Stomach (tissue), 9 donors: ENCODE data around the gene IER5. TPM values are rescaled to one million over a fixed set of nuclear protein-coding genes. Genes with fewer than 3 reads are reported as not detected.

ENCODE experiments used
- DNase-seq, 2 donors: peaks; one replicate each; pipeline versions ENCODE4 v3.0.0 to v3.0.0-alpha.2; 2013 to 2019
- H3K27ac ChIP-seq, 5 donors: fragments of 200-600 bp in 4 of 5; sonication (generic) in 4 of 5; one replicate each; pipeline ENCODE4 v1.5.1; 2013 to 2019; ENCODE audit warnings: mild to moderate bottlenecking in 1 of 5, moderate library complexity in 1 of 5
- H3K27me3 ChIP-seq, 3 donors: fragments of 200-600 bp; sonication (generic); one replicate each; pipeline ENCODE4 v1.5.1; 2017 to 2019; ENCODE audit warnings: mixed run types in 1 of 3
- H3K36me3 ChIP-seq, 4 donors: fragments of 200-600 bp; sonication (generic); 1 replicate in 3 of 4; 2 replicates in 1 of 4; pipeline ENCODE4 v1.5.1; 2016 to 2019
- H3K4me1 ChIP-seq, 4 donors: fragments of 200-600 bp; sonication (generic); one replicate each; pipeline ENCODE4 v1.5.1; 2016 to 2019
- H3K4me3 ChIP-seq, 4 donors: fragments of 200-600 bp; sonication (generic) in 3 of 4; one replicate each; pipeline ENCODE4 v1.5.1; 2016 to 2019; ENCODE audit warnings: mild to moderate bottlenecking in 1 of 4
- H3K9me3 ChIP-seq, 4 donors: fragments of 200-600 bp; sonication (generic); one replicate each; pipeline ENCODE4 v1.5.1; 2016 to 2019
- EP300 ChIP-seq: sonication (generic); formaldehyde crosslinking; IDR thresholded peaks from one replicate; pipeline ENCODE4 v1.6.1; 2017; ENCODE audit warnings: antibody characterized with exemption
- POLR2A ChIP-seq, 4 donors: fragments of 450-650 bp; IDR thresholded peaks; one replicate each; pipeline ENCODE4 v1.6.1; 2016; ENCODE audit warnings: antibody characterized with exemption in 4 of 4, control low read depth in 2 of 4, mild to moderate bottlenecking in 1 of 4, moderate library complexity in 1 of 4
- POLR2AphosphoS5 ChIP-seq, 3 donors: sonication (generic); formaldehyde crosslinking; IDR thresholded peaks; one replicate each; pipeline ENCODE4 v1.6.1; 2016; ENCODE audit warnings: antibody characterized with exemption in 3 of 3
- WGBS, 5 donors: extraction: QIAGEN DNeasy Blood & Tissue Kit in 3 of 5; methylation state at CpG; one replicate each; pipeline versions ENCODE4 v1.1.5 to v1.1.7; 2013 to 2018; 5-methylcytosine and 5-hydroxymethylcytosine counted together
- intact Hi-C: fragments of 100-400 bp; cut with DNase I; formaldehyde crosslinking; loops from one replicate; pipeline ENCODE4 v1.15.1; 2023; ENCODE audit warnings: low total_unique reads
- polyA plus RNA-seq, 3 donors: library from polyadenylated mRNA; stranded (reverse); fragments of 200-250 nt; gene quantifications; one replicate each; pipeline ENCODE4 v1.2.3, GENCODE V29; 2013
- total RNA-seq, 5 donors: library from RNA; depleted of rRNA; stranded (reverse); fragments of >200 nt; gene quantifications; one replicate each; pipeline versions ENCODE4 v1.1.0 to v1.2.3, GENCODE V29; 2014 to 2016
- TF ChIP-seq, protein P1 (sequence below), 7 experiments: fragments of 450-650 bp in 4 of 7; fragments of 200-600 bp in 3 of 7; sonication (generic) in 3 of 7; IDR thresholded peaks; one replicate each; pipeline ENCODE4 v1.5.1; 2016 to 2019; ENCODE audit warnings: antibody characterized with exemption in 7 of 7, control low read depth in 2 of 7, mild to moderate bottlenecking in 1 of 7
- donor health status: healthy with polysubstance abuse.
- donor health status: Bipolar disorder and iron deficiency.
- donor health status: healthy.

IER5 gene
- total and polyA plus RNA-seq, 8 donors = 1.2 to 33.3 (median 10.2) TPM

DNA sequence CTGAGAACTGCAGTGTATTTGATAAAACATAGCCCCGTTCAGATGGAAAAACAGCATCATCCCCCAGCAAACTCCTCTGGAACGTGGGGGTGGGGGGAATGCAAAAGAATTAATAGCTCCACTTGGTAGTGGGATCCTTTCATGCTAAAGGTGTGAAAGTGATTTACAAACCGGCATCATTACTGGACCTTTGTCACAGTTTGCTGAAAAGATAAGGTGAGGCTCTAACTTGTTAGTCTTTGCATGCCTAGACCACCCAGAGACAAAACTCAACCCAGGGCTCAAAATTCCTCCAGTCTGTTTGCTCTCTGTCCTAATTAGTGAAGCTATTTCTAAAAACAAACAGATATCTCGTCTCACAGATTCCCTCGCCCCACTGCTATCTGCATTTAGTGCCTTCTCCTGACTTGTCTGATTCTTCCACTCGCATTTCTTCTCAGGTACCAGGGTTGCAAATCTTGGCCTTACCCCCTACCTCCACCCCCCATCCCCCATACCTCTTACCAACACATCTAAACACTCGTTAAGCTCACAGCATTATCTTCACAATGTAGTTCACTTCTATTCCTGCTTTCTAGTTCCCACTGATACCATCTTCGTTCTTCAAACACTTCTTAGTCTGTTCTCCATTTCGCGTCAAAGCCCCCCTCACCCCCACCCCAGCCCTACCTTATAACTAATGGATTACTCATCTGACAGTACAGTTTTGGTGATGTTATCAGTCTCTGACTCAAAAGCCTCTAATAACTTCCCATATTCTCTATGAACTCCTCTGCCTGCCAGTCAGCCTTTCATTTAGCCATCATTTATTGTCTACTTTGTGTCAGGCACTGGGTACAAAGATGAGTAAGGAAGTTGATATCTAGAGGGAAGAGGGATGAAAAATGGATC, 11.8 kb downstream of the IER5 start:
- H3K27me3 ChIP-seq = no peaks in the 10 kb centered on the region
- H3K4me1 ChIP-seq = peaks cover 6 to 69% (median 40%) of the 10 kb centered on the region in 4 donors
- intact Hi-C loops = no loop called here
- peak overlapping the region in 1 of 5 donors; percentile 32 for H3K27ac ChIP-seq
- no peak for DNase-seq
- H3K4me3 ChIP-seq = no peak overlapping the region
- 26 to 45% (median 40%) methylated on average over 10 of the region's 10 CpGs for WGBS, 5 donors
- no peaks in the 10 kb centered on the region for H3K36me3 ChIP-seq
- H3K9me3 ChIP-seq = no peaks in the 10 kb centered on the region
- TF ChIP-seq POLR2AphosphoS5 (IDR thresholded peaks at IDR 0.05) (no peak), POLR2A (IDR thresholded peaks at IDR 0.05) (no peak), EP300 (no peak)
- TF ChIP-seq, protein P1, sequence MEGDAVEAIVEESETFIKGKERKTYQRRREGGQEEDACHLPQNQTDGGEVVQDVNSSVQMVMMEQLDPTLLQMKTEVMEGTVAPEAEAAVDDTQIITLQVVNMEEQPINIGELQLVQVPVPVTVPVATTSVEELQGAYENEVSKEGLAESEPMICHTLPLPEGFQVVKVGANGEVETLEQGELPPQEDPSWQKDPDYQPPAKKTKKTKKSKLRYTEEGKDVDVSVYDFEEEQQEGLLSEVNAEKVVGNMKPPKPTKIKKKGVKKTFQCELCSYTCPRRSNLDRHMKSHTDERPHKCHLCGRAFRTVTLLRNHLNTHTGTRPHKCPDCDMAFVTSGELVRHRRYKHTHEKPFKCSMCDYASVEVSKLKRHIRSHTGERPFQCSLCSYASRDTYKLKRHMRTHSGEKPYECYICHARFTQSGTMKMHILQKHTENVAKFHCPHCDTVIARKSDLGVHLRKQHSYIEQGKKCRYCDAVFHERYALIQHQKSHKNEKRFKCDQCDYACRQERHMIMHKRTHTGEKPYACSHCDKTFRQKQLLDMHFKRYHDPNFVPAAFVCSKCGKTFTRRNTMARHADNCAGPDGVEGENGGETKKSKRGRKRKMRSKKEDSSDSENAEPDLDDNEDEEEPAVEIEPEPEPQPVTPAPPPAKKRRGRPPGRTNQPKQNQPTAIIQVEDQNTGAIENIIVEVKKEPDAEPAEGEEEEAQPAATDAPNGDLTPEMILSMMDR (IDR thresholded peaks at IDR 0.05) = no peak

- peak overlapping the region in 1 of 5 donors; percentile 38 for H3K27ac ChIP-seq
- peaks cover 10 to 70% (median 42%) of the 10 kb centered on the region in 4 donors for H3K4me1 ChIP-seq
- intact Hi-C loops = no loop called here
- WGBS, 5 donors = 83 to 95% (median 89%) methylated on average over 4 of the region's 4 CpGs
- H3K9me3 ChIP-seq = no peaks in the 10 kb centered on the region
- no peaks in the 10 kb centered on the region for H3K27me3 ChIP-seq
- no peaks in the 10 kb centered on the region for H3K36me3 ChIP-seq
- TF ChIP-seq POLR2A (IDR thresholded peaks at IDR 0.05) (no peak), POLR2AphosphoS5 (IDR thresholded peaks at IDR 0.05) (no peak), EP300 (no peak)
- TF ChIP-seq, protein P1 (IDR thresholded peaks at IDR 0.05) = no peak
- no peak for DNase-seq
- no peak overlapping the region for H3K4me3 ChIP-seq
Measured at GRCh38 chr1:181100934-181101333, 12.4 kb downstream of the IER5 start.

- DNase-seq = peak in 1 of 2 donors; percentile 49
Measured at GRCh38 chr1:181101581-181102226, 13.2 kb downstream of the IER5 start.

DNA sequence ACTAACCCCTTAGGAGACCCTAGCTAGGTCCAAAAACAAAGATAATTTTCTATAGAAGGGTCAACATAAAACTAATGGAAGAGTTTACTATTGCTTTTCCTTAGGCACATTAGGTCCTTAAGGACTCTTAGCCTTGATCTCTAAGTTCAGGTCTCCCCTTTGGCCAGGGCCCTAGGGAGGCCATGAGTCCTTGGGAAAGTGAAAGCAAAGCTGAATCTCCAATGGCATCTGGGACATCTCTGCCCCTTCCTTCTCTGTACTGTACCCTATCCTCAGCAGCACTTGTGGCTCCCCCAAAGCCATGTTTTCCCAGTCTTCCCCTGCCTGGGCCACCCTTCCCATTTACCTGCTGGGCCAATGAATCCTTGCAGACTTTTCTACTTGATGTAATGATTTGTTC, 14.3 kb downstream of the IER5 start:
- no peak for DNase-seq
- Histone ChIP-seq H3K9me3 (no peaks in the 10 kb centered on the region), H3K4me3 (no peak overlapping the region), H3K27ac (peak overlapping the region in 1 of 5 donors; percentile 14), H3K4me1 (peaks cover 13 to 69% (median 42%) of the 10 kb centered on the region in 4 donors), H3K27me3 (no peaks in the 10 kb centered on the region), H3K36me3 (no peaks in the 10 kb centered on the region)
- TF ChIP-seq, protein P1 (IDR thresholded peaks at IDR 0.05) = no peak
- TF ChIP-seq POLR2AphosphoS5 (IDR thresholded peaks at IDR 0.05) (no peak), EP300 (no peak), POLR2A (IDR thresholded peaks at IDR 0.05) (no peak)
- intact Hi-C loops = no loop called here

More at GRCh38 chr1:181101581-181102226, 13.2 kb downstream of the IER5 start:
- Histone ChIP-seq H3K27me3 (no peaks in the 10 kb centered on the region), H3K4me1 (peaks cover 13 to 76% (median 46%) of the 10 kb centered on the region in 4 donors), H3K4me3 (no peak overlapping the region), H3K9me3 (no peaks in the 10 kb centered on the region), H3K27ac (peak overlapping the region in 2 of 5 donors; percentile 18 to 38), H3K36me3 (no peaks in the 10 kb centered on the region)
- intact Hi-C loops = no loop called here
- 54 to 65% (median 57%) methylated on average over 9 of the region's 9 CpGs for WGBS, 5 donors
- no peak for TF ChIP-seq EP300
